Thyroid gland (tissue), 4 donors: Measurements from ENCODE around the gene C1orf185. TPM values are rescaled to one million over a fixed set of nuclear protein-coding genes. Genes with fewer than 3 reads are reported as not detected.
"Not testable (repeated sequence)": the region's sequence is repeated elsewhere in the genome, so short reads cannot be mapped to it uniquely, and the experiment has no call there.

Source experiments
- DNase-seq, 2 donors: peaks; one replicate each; pipeline ENCODE4 v3.0.0-alpha.2; 2019
- H3K27ac ChIP-seq, 3 donors: fragments of 200-600 bp; sonication (generic); 1 replicate in 2 of 3; 2 replicates in 1 of 3; pipeline ENCODE4 v1.5.1; 2016 to 2019; ENCODE audit warnings: mild to moderate bottlenecking in 1 of 3, moderate library complexity in 1 of 3
- H3K27me3 ChIP-seq: fragments of 200-600 bp; sonication (generic); one replicate; pipeline ENCODE4 v1.5.1; 2019
- H3K36me3 ChIP-seq, 2 donors: fragments of 200-600 bp; sonication (generic); one replicate each; pipeline ENCODE4 v1.5.1; 2016 to 2019
- H3K4me1 ChIP-seq, 2 donors: fragments of 200-600 bp; sonication (generic); one replicate each; pipeline ENCODE4 v1.5.1; 2017 to 2019
- H3K4me3 ChIP-seq, 3 donors: fragments of 200-600 bp; sonication (generic); replicated peaks in 1 of 3; 1 replicate in 2 of 3; 2 replicates in 1 of 3; pipeline ENCODE4 v1.5.1; 2016; ENCODE audit warnings: mild to moderate bottlenecking in 1 of 3
- H3K9me3 ChIP-seq: fragments of 200-600 bp; sonication (generic); one replicate; pipeline ENCODE4 v1.5.1; 2017
- POLR2A ChIP-seq, 2 donors: fragments of 450-650 bp; IDR thresholded peaks; one replicate each; pipeline ENCODE4 v1.6.1; 2017; ENCODE audit warnings: antibody characterized with exemption in 2 of 2, mild to moderate bottlenecking in 2 of 2, moderate library complexity in 1 of 2
- WGBS, 2 donors: methylation state at CpG; one replicate each; pipeline ENCODE4 v1.1.5; 2017; 5-methylcytosine and 5-hydroxymethylcytosine counted together
- intact Hi-C: fragments of 100-400 bp; cut with DNase I; formaldehyde crosslinking; loops from one replicate; pipeline ENCODE4 v1.15.1; 2023
- total RNA-seq, 4 donors: library from RNA; depleted of rRNA; stranded (reverse); fragments of >200 nt; gene quantifications; one replicate each; pipeline ENCODE4 v1.2.3, GENCODE V29; 2016
- TF ChIP-seq, protein P1 (sequence below), 6 experiments: fragments of 200-600 bp in 3 of 6; fragments of 450-650 bp in 3 of 6; sonication (generic) in 3 of 6; IDR thresholded peaks; one replicate each; pipeline ENCODE4 v1.5.1; 2016 to 2019; ENCODE audit warnings: antibody characterized with exemption in 6 of 6, mild to moderate bottlenecking in 2 of 6, inconsistent platforms in 1 of 6, moderate library complexity in 1 of 6

Gene C1orf185
- total RNA-seq, 4 donors from 2014 or later, result not detected

DNA sequence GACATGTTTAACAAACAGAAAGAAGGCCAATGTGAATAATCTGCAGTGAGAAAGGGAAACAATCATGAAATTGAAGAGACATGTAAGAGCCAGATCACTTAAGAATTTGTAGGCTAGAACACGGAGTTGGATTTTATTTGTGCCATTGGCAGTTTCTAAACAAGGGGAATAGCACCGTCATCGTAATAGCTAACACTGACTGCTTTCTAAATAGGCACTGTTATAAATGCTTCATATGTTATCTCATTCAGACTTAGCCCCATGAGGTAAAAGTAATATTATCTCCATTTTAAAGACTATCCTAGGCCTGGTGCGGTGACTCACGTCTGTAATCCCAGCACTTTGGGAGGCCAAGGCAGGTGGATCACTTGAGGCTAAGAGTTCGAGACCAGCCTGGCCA is 12.1 kb downstream of the C1orf185 start:
- Histone ChIP-seq H3K9me3 (no peaks in the 10 kb centered on the region), H3K27ac (no peak overlapping the region), H3K4me1 (no peaks in the 10 kb centered on the region), H3K27me3 (no peaks in the 10 kb centered on the region), H3K36me3 (no peaks in the 10 kb centered on the region), H3K4me3 (no peak overlapping the region)
- 87 to 88% methylated on average over 6 of the region's 6 CpGs for WGBS, 2 donors
- DNase-seq, result no peak
- no peak for TF ChIP-seq POLR2A (IDR thresholded peaks at IDR 0.05)
- TF ChIP-seq, protein P1, sequence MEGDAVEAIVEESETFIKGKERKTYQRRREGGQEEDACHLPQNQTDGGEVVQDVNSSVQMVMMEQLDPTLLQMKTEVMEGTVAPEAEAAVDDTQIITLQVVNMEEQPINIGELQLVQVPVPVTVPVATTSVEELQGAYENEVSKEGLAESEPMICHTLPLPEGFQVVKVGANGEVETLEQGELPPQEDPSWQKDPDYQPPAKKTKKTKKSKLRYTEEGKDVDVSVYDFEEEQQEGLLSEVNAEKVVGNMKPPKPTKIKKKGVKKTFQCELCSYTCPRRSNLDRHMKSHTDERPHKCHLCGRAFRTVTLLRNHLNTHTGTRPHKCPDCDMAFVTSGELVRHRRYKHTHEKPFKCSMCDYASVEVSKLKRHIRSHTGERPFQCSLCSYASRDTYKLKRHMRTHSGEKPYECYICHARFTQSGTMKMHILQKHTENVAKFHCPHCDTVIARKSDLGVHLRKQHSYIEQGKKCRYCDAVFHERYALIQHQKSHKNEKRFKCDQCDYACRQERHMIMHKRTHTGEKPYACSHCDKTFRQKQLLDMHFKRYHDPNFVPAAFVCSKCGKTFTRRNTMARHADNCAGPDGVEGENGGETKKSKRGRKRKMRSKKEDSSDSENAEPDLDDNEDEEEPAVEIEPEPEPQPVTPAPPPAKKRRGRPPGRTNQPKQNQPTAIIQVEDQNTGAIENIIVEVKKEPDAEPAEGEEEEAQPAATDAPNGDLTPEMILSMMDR (IDR thresholded peaks at IDR 0.05), result no peak
- intact Hi-C loops, result no loop called here

DNA sequence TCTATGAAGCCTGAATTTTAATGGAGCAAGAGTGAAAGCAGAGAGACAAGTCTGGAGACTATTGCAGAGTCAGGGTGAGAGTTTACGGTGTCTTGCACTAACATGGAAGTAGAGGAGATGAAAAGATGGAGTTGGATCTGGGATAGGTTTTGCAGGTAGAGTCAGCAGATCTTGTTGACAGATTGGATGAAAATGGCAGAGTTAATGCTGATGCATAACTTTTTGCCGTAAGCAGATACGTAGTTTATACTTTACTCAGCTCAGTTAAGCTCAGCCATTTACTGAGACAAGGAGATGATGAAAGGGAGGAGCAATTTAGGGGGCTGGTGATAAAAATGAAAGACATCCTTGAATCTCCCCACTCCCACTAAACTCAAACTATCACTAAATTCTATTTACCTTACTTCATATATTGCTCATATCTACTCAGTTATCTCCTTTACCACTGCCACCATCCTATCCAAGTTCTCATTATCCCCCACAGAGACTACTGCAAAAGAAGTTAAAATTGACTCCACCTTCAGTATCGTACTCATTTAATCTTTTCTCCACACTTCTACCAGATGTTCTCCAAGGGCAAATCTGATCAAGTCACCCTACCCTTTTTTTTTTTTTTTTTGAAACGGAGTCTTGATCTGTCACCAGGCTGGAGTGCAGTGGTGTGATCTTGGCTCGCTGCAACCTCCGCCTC is 13.8 kb downstream of the C1orf185 start:
- no peaks in the 10 kb centered on the region for H3K36me3 ChIP-seq
- TF ChIP-seq, protein P1 (IDR thresholded peaks at IDR 0.05), result no peak
- no peak for TF ChIP-seq POLR2A (IDR thresholded peaks at IDR 0.05)
- no peak overlapping the region for H3K27ac ChIP-seq
- no peaks in the 10 kb centered on the region for H3K27me3 ChIP-seq
- WGBS, 2 donors, result 79 to 87% methylated on average over 7 of the region's 7 CpGs
- H3K9me3 ChIP-seq, result no peaks in the 10 kb centered on the region
- H3K4me3 ChIP-seq, result no peak overlapping the region
- H3K4me1 ChIP-seq, result no peaks in the 10 kb centered on the region
- no peak for DNase-seq
- intact Hi-C loops, result no loop called here

DNA sequence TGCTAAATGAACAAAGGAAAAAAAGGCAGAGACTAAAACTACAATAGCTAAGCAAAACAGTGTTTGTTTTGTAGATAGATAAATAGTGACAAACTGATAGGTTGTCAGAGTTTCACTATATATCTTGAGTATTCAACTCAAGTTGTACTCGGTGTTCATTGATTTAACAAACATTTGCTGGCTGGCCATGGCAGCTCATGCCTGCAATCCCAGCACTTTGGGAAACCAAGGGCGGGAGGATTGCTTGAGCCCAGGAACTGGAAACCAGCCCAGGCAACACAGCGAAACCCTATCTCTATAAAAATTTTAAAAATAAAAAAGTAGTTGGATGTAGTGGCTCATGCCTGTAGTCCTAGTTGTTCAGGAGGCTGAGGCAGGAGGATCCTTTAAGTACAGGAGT is 17.3 kb downstream of the C1orf185 start:
- no peaks in the 10 kb centered on the region for H3K4me1 ChIP-seq
- no peak overlapping the region for H3K27ac ChIP-seq
- TF ChIP-seq POLR2A (IDR thresholded peaks at IDR 0.05), result no peak
- TF ChIP-seq, protein P1 (IDR thresholded peaks at IDR 0.05), result no peak
- no peaks in the 10 kb centered on the region for H3K27me3 ChIP-seq
- H3K4me3 ChIP-seq, result no peak overlapping the region
- no peaks in the 10 kb centered on the region for H3K36me3 ChIP-seq
- WGBS, 2 donors, result 79 to 83% methylated on average over 3 of the region's 3 CpGs
- intact Hi-C loops, result no loop called here
- DNase-seq, result no peak
- no peaks in the 10 kb centered on the region for H3K9me3 ChIP-seq

DNA sequence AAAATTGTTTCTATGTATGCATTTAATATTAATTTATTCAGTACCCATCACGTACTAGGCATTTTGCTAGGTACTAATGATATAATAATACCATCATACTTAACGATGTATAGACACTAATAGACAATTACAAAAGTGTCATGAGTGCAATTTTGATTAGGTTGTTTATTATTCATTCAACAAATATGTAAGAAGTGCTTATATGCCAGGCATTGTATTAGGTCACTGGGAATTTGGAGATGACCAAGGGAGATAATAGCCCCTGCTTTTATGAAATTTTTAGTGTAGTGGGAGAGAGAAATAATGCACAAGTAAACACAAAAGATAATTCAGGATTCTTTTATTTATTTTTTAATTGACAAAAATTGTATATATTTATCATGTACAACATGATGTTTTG is 18.6 kb downstream of the C1orf185 start:
- H3K27me3 ChIP-seq, result no peaks in the 10 kb centered on the region
- H3K36me3 ChIP-seq, result no peaks in the 10 kb centered on the region
- no peak overlapping the region for H3K4me3 ChIP-seq
- DNase-seq, result no peak
- intact Hi-C loops, result no loop called here
- TF ChIP-seq, protein P1 (IDR thresholded peaks at IDR 0.05), result no peak
- TF ChIP-seq POLR2A (IDR thresholded peaks at IDR 0.05), result no peak
- H3K9me3 ChIP-seq, result no peaks in the 10 kb centered on the region
- WGBS, 2 donors, result 86 to 88% methylated on average over 2 of the region's 2 CpGs
- no peaks in the 10 kb centered on the region for H3K4me1 ChIP-seq
- no peak overlapping the region for H3K27ac ChIP-seq

DNA sequence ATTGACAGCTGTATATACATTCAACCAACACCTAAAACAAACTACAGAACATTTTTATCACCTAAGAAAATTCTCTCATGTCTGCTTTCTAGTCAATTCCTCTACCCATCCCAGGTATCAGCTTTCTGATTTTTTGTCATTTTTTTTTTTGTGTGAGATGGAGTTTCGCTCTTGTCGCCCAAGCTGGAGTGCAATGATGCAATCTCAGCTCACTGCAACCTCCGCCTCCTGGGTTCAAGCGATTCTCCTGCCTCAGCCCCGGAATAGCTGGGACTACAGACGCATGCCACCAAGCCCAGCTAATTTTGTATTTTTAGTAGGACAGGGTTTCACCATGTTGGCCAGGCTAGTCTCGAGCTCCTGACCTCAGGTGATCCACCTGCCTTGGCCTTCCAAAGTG is 25.1 kb downstream of the C1orf185 start:
- 89 to 91% methylated on average over 7 of the region's 7 CpGs for WGBS, 2 donors
- H3K4me1 ChIP-seq, H3K4me3 ChIP-seq, H3K27ac ChIP-seq, H3K36me3 ChIP-seq, H3K27me3 ChIP-seq, intact Hi-C loops, H3K9me3 ChIP-seq, DNase-seq: not testable (repeated sequence)
